ENCODE measurements around the gene PCDH9. TPM values are rescaled to one million over a fixed set of nuclear protein-coding genes. Genes with fewer than 3 reads are reported as not detected.

PCDH9 gene
- total RNA-seq, 2 donors from 2014 or later = 0.95 to 1.8 TPM

- H3K4me1 ChIP-seq (ENCODE audit: control insufficient read depth, insufficient read depth, low read length) = peaks cover 8% of the 10 kb centered on the region
- H3K27me3 Mint-ChIP-seq (ENCODE audit: insufficient read depth) = peaks cover 4% of the 10 kb centered on the region
- H3K27ac Mint-ChIP-seq = no peak overlapping the region
- H3K9ac ChIP-seq (ENCODE audit: extremely low read depth, low read length, poor library complexity, severe bottlenecking) = no peak overlapping the region
- no peaks in the 10 kb centered on the region for H3K9me3 Mint-ChIP-seq
- no peaks in the 10 kb centered on the region for H3K36me3 Mint-ChIP-seq (ENCODE audit: low read depth)
- DNase-seq = no peak
- H3K9me3 ChIP-seq (ENCODE audit: control insufficient read depth, low read length) = no peaks in the 10 kb centered on the region
- no peak overlapping the region for H3K4me3 ChIP-seq (ENCODE audit: low read length)
- TF ChIP-seq CTCF (conservative IDR thresholded peaks at IDR 0.05) = peak; percentile 52
- H3K4me1 Mint-ChIP-seq = peaks cover 13% of the 10 kb centered on the region
- no peak overlapping the region for H3K27ac ChIP-seq (ENCODE audit: low read depth, low read length)
- no peaks in the 10 kb centered on the region for H3K36me3 ChIP-seq (ENCODE audit: control insufficient read depth, insufficient read depth, low read length)
- no peaks in the 10 kb centered on the region for H3K27me3 ChIP-seq (ENCODE audit: control insufficient read depth, insufficient read depth, low read length, poor library complexity, severe bottlenecking)
- WGBS, 2 experiments (ENCODE audit: insufficient coverage in 1 of 2, insufficient read length in 1 of 2) = 81 to 91% methylated on average over 2 to 8 of the region's 8 CpGs
- no peak overlapping the region for H3K4me3 Mint-ChIP-seq
Observed at GRCh38 chr13:67052550-67053490, 177.3 kb downstream of the PCDH9 start.

- Histone ChIP-seq H3K36me3 (ENCODE audit: control insufficient read depth, insufficient read depth, low read length) (no peaks in the 10 kb centered on the region), H3K27ac (ENCODE audit: low read depth, low read length) (no peak overlapping the region), H3K4me3 (ENCODE audit: low read length) (no peak overlapping the region), H3K9ac (ENCODE audit: extremely low read depth, low read length, poor library complexity, severe bottlenecking) (no peak overlapping the region), H3K4me1 (ENCODE audit: control insufficient read depth, insufficient read depth, low read length) (peaks cover 3% of the 10 kb centered on the region), H3K9me3 (ENCODE audit: control insufficient read depth, low read length) (no peaks in the 10 kb centered on the region), H3K27me3 (ENCODE audit: control insufficient read depth, insufficient read depth, low read length, poor library complexity, severe bottlenecking) (no peaks in the 10 kb centered on the region)
- H3K27ac Mint-ChIP-seq = no peak overlapping the region
- DNase-seq = no peak
- 40 to 75% methylated on average over 1 of the region's 1 CpG for WGBS, 2 experiments (ENCODE audit: insufficient coverage in 1 of 2, insufficient read length in 1 of 2)
- H3K36me3 Mint-ChIP-seq (ENCODE audit: low read depth) = no peaks in the 10 kb centered on the region
- peaks cover 9% of the 10 kb centered on the region for H3K4me1 Mint-ChIP-seq
- H3K9me3 Mint-ChIP-seq = no peaks in the 10 kb centered on the region
- H3K4me3 Mint-ChIP-seq = no peak overlapping the region
- no peaks in the 10 kb centered on the region for H3K27me3 Mint-ChIP-seq (ENCODE audit: insufficient read depth)
- TF ChIP-seq CTCF (conservative IDR thresholded peaks at IDR 0.05) = no peak
Observed at GRCh38 chr13:67049744-67050143, 180.4 kb downstream of the PCDH9 start.

GRCh38 chr13:67048821-67049150, 181.3 kb downstream of the PCDH9 start:
- Mint-ChIP-seq H3K27me3 (ENCODE audit: insufficient read depth) (no peaks in the 10 kb centered on the region), H3K9me3 (no peaks in the 10 kb centered on the region), H3K4me3 (no peak overlapping the region), H3K27ac (no peak overlapping the region), H3K4me1 (peaks cover 9% of the 10 kb centered on the region), H3K36me3 (ENCODE audit: low read depth) (no peaks in the 10 kb centered on the region)
- no peak for DNase-seq
- 84 to 100% methylated on average over 1 to 2 of the region's 2 CpGs for WGBS, 2 experiments (ENCODE audit: insufficient coverage in 1 of 2, insufficient read length in 1 of 2)
- H3K4me1 ChIP-seq (ENCODE audit: control insufficient read depth, insufficient read depth, low read length) = peaks cover 3% of the 10 kb centered on the region
- H3K27me3 ChIP-seq (ENCODE audit: control insufficient read depth, insufficient read depth, low read length, poor library complexity, severe bottlenecking) = no peaks in the 10 kb centered on the region
- H3K27ac ChIP-seq (ENCODE audit: low read depth, low read length) = no peak overlapping the region
- H3K9me3 ChIP-seq (ENCODE audit: control insufficient read depth, low read length) = no peaks in the 10 kb centered on the region
- H3K36me3 ChIP-seq (ENCODE audit: control insufficient read depth, insufficient read depth, low read length) = no peaks in the 10 kb centered on the region
- no peak for TF ChIP-seq CTCF (conservative IDR thresholded peaks at IDR 0.05)
- no peak overlapping the region for H3K4me3 ChIP-seq (ENCODE audit: low read length)
- no peak overlapping the region for H3K9ac ChIP-seq (ENCODE audit: extremely low read depth, low read length, poor library complexity, severe bottlenecking)
